Gastrocnemius medialis (tissue), 4 donors: ENCODE data around the gene DDX53. TPM values are rescaled to one million over a fixed set of nuclear protein-coding genes. Genes with fewer than 3 reads are reported as not detected.

ENCODE experiments used
- ATAC-seq, 2 donors: fragments of 150-250 bp; one replicate each; pipeline ENCODE4 v1.9.1; 2016
- DNase-seq, 2 donors: peaks; one replicate each; pipeline ENCODE4 v3.0.0-alpha.2; 2019
- H3K27ac ChIP-seq, 4 donors: fragments of 200-600 bp; sonication (generic); 1 replicate in 1 of 4; 2 replicates in 3 of 4; pipeline ENCODE4 v1.5.1; 2016 to 2018; ENCODE audit warnings: mild to moderate bottlenecking in 2 of 4, moderate library complexity in 1 of 4
- H3K27me3 ChIP-seq, 3 donors: fragments of 200-600 bp; sonication (generic) in 2 of 3; 1 replicate in 1 of 3; 2 replicates in 2 of 3; pipeline versions ENCODE4 v1.5.1 to v1.6.0; 2016 to 2019; ENCODE audit warnings: mild to moderate bottlenecking in 1 of 3, moderate library complexity in 1 of 3
- H3K36me3 ChIP-seq, 2 donors: fragments of 200-600 bp; sonication (generic) in 1 of 2; one replicate each; pipeline ENCODE4 v1.5.1; 2017 to 2018
- H3K4me1 ChIP-seq, 2 donors: fragments of 200-600 bp; sonication (generic) in 1 of 2; one replicate each; pipeline ENCODE4 v1.5.1; 2016 to 2017; ENCODE audit warnings: mild to moderate bottlenecking in 2 of 2
- H3K4me3 ChIP-seq, 4 donors: fragments of 200-600 bp; sonication (generic) in 3 of 4; 1 replicate in 1 of 4; 2 replicates in 3 of 4; pipeline ENCODE4 v1.5.1; 2016 to 2019; ENCODE audit warnings: mild to moderate bottlenecking in 2 of 4
- H3K9me3 ChIP-seq, 3 donors: fragments of 200-600 bp; sonication (generic) in 2 of 3; 1 replicate in 1 of 3; 2 replicates in 2 of 3; pipeline ENCODE4 v1.5.1; 2016 to 2019
- POLR2A ChIP-seq, 2 donors: fragments of 450-650 bp; IDR thresholded peaks; one replicate each; pipeline ENCODE4 v1.6.1; 2017; ENCODE audit warnings: antibody characterized with exemption in 2 of 2, mild to moderate bottlenecking in 2 of 2, moderate library complexity in 2 of 2
- in situ Hi-C, 4 donors: fragments of 200-750 bp; cut with MboI; loops; one replicate each; pipeline versions ENCODE4 v1.15.0 to v1.8.0; 2017; ENCODE audit warnings: low sequenced_read_pairs in 4 of 4
- intact Hi-C: fragments of 100-400 bp; cut with DNase I; formaldehyde crosslinking; loops from one replicate; pipeline ENCODE4 v1.15.1; 2023; ENCODE audit warnings: low total_unique reads
- total RNA-seq, 4 donors: library from RNA; depleted of rRNA; stranded (reverse); fragments of >200 nt; gene quantifications; one replicate each; pipeline versions ENCODE4 v1.1.0 to v1.2.3, GENCODE V29; 2016
- TF ChIP-seq, protein P1 (sequence below), 5 experiments: fragments of 450-650 bp in 3 of 5; fragments of 200-600 bp in 2 of 5; sonication (generic) in 2 of 5; IDR thresholded peaks in 4 of 5; conservative IDR thresholded peaks in 1 of 5; 1 replicate in 4 of 5; 2 replicates in 1 of 5; pipeline ENCODE4 v1.5.1; 2016 to 2019; ENCODE audit warnings: antibody characterized with exemption in 5 of 5, mild to moderate bottlenecking in 3 of 5, moderate library complexity in 3 of 5

The DDX53 gene
- total RNA-seq, result not detected

DNA sequence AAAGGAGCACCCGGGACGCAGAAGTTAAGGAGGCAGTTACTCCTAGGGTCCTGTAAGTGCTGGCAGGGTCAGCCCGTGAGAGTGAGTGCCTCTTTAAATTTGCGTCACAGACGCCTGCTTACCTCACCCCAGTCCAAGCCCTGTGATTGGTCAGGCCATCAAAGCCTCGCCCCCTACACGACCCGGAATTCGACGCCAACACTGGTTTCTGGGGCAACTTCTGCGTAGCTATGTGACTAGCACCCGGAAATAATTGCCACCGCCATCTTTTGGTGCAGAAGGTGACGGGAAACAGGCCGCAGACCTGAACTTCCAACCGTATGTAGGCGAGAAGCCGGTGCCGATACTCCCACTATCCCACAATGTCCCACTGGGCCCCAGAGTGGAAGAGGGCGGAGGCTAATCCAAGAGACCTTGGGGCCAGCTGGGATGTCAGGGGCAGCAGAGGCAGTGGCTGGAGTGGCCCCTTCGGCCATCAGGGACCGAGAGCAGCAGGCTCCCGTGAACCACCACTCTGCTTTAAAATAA is at the start of gene DDX53:
Gene DDX53 (plus strand): TSS at position 265 of the 528 bp plus-strand sequence. CDS start 98 bp downstream, at position 363.
- H3K27me3 ChIP-seq, result no peaks in the 10 kb centered on the region
- H3K4me3 ChIP-seq, result no peak within 1 kb of the TSS
- in situ Hi-C loops (no loop called here), intact Hi-C loops (no loop called here)
- no peaks in the 10 kb centered on the region for H3K36me3 ChIP-seq
- TF ChIP-seq POLR2A (IDR thresholded peaks at IDR 0.05), result no peak
- TF ChIP-seq, protein P1, sequence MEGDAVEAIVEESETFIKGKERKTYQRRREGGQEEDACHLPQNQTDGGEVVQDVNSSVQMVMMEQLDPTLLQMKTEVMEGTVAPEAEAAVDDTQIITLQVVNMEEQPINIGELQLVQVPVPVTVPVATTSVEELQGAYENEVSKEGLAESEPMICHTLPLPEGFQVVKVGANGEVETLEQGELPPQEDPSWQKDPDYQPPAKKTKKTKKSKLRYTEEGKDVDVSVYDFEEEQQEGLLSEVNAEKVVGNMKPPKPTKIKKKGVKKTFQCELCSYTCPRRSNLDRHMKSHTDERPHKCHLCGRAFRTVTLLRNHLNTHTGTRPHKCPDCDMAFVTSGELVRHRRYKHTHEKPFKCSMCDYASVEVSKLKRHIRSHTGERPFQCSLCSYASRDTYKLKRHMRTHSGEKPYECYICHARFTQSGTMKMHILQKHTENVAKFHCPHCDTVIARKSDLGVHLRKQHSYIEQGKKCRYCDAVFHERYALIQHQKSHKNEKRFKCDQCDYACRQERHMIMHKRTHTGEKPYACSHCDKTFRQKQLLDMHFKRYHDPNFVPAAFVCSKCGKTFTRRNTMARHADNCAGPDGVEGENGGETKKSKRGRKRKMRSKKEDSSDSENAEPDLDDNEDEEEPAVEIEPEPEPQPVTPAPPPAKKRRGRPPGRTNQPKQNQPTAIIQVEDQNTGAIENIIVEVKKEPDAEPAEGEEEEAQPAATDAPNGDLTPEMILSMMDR (IDR thresholded peaks at IDR 0.05 in 4 of 5, conservative IDR thresholded peaks at IDR 0.05 in 1 of 5), result no peak
- no peaks in the 10 kb centered on the region for H3K9me3 ChIP-seq
- H3K4me1 ChIP-seq, result no peaks in the 10 kb centered on the region
- no peak within 1 kb of the TSS for H3K27ac ChIP-seq
- ATAC-seq (no peak), DNase-seq (no peak)

DNA sequence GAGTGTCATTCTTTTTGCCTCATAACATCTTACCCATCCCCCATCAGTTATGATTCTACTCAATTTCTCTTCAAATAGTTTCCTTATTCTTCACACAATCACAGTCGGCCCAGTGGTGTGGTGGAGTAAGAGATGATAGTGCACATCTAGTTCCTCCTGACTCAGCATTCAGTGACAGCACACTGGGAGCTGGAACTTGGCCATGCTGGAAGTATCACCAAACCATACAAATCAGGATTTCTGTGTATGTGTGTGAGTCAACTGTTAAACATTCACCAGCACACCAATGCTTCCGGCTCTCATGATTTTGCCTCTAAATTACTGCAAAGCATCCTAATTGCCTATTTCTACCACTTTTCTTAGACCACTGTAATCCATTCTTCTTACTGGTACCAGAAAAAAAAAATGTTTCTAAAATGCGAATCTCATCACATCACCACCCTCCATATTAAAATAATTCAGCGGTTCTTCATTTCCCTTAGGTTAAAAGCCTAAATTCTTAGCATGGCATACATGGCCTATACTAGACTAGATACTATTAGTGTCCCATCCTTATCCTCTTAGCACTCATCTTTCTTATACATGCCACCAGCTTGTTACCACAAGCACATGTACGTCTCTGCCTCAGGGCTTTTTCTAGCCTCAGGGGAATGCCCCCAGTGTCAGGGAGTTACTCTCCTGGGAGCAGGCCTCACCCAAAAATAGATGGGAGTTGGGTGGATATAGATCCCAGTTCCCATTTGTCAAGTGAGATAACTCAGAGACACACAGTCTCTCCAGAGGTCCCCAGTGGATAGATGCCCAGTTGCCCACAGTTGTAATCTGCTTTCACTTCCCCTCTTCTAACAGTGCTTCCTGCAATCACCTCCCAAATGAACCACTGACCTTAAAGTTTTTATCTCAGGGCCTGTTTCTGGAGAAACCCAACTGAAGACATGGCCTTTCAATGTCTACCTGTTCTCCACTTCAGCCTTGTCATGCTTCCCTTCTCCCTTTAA is 49.2 kb upstream of the DDX53 start:
- no peaks in the 10 kb centered on the region for H3K36me3 ChIP-seq
- H3K27ac ChIP-seq, result no peak overlapping the region
- H3K4me3 ChIP-seq, result no peak overlapping the region
- H3K27me3 ChIP-seq, result no peaks in the 10 kb centered on the region
- TF ChIP-seq POLR2A (IDR thresholded peaks at IDR 0.05), result no peak
- TF ChIP-seq, protein P1 (IDR thresholded peaks at IDR 0.05 in 4 of 5, conservative IDR thresholded peaks at IDR 0.05 in 1 of 5), result no peak
- no peak for ATAC-seq
- DNase-seq, result peak in 1 of 2 donors; percentile 8
- in situ Hi-C loops, result no loop called here
- intact Hi-C loops, result no loop called here
- H3K4me1 ChIP-seq, result no peaks in the 10 kb centered on the region
- H3K9me3 ChIP-seq, result no peaks in the 10 kb centered on the region

DNA sequence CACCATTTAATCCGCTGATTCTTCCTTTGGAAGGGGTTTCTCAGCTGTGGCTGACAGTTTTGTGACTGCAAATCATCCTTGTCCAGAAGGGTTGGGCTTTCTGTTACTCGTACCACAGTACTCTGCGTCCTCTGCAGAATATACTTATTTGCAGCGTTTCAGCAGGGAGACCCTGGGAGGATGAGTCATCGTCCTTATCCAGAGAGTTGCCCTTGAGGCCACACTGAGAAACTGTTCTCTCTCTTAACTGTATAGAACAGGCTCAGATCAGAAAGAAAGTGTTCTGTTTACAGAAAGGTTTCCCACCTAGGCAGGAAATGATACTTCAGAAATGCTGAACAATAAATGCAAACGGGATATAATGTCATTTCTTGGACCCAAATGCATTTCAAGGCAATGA is 47.8 kb upstream of the DDX53 start:
- H3K27ac ChIP-seq, result no peak overlapping the region
- H3K27me3 ChIP-seq, result no peaks in the 10 kb centered on the region
- no peaks in the 10 kb centered on the region for H3K9me3 ChIP-seq
- DNase-seq (no peak), ATAC-seq (no peak)
- no peaks in the 10 kb centered on the region for H3K4me1 ChIP-seq
- TF ChIP-seq POLR2A (IDR thresholded peaks at IDR 0.05), result no peak
- TF ChIP-seq, protein P1 (IDR thresholded peaks at IDR 0.05 in 4 of 5, conservative IDR thresholded peaks at IDR 0.05 in 1 of 5), result no peak
- H3K36me3 ChIP-seq, result no peaks in the 10 kb centered on the region
- intact Hi-C loops (no loop called here), in situ Hi-C loops (no loop called here)
- H3K4me3 ChIP-seq, result no peak overlapping the region

DNA sequence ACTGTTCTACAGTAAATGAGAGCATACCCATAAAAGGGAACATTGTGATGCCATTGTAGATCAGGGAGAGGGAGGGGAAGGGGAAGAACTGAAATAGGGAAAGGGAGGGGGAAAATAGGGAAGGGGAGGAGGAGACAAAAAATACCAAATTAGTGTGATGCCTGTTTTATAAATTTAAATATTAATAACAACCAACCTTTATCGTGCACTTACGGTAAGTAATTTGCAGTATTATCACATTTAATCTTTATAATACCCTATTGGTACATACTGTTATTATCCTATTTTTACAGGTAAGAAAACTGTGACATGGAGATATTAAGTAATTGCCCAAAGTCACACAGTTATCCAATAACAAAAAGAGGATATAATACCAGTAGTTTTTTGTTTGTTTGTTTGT is 41.5 kb upstream of the DDX53 start:
- intact Hi-C loops (no loop called here), in situ Hi-C loops (no loop called here)
- Histone ChIP-seq H3K27ac (no peak overlapping the region), H3K36me3 (no peaks in the 10 kb centered on the region), H3K9me3 (no peaks in the 10 kb centered on the region), H3K27me3 (no peaks in the 10 kb centered on the region), H3K4me3 (no peak overlapping the region), H3K4me1 (no peaks in the 10 kb centered on the region)
- no peak for TF ChIP-seq POLR2A (IDR thresholded peaks at IDR 0.05)
- TF ChIP-seq, protein P1 (IDR thresholded peaks at IDR 0.05 in 4 of 5, conservative IDR thresholded peaks at IDR 0.05 in 1 of 5), result no peak
- no peak for ATAC-seq
- no peak for DNase-seq
